K562 (cell line): ENCODE results near the gene RPL9. TPM values are rescaled to one million over a fixed set of nuclear protein-coding genes. Genes with fewer than 3 reads are reported as not detected.

ENCODE experiments used
- ATAC-seq: fragments of 200-7000 bp; cut with Tn5 transposase; 3 replicates; pipeline ENCODE4 v1.9.1; 2020; ENCODE audit warnings: moderate library complexity
- BruUV-seq: library from RNA; stranded (reverse); fragments of 400-500 nt; replicated peaks from 2 replicates; lab custom pipeline; 2021; lab: Mats Ljungman, UMichigan
- CTCF ChIA-PET: fragments of 300-600 bp; formaldehyde crosslinking; extraction: SDS; loops from one replicate; lab custom pipeline; 2021; ENCODE audit warnings: low intra/inter-chr PET ratio; lab: Yijun Ruan, JAX
- POLR2A ChIA-PET: fragments of 300-600, 350-650 bp; sonication (Branson Sonifier 250); formaldehyde crosslinking; extraction: SDS; loops from one replicate; lab custom pipeline; 2021; ENCODE audit warnings: antibody characterized with exemption, inconsistent platforms; lab: Yijun Ruan, JAX
- DNase-seq, 4 experiments: peaks; one replicate each; pipeline versions ENCODE4 v3.0.0 to v3.0.0-alpha.2; 2011 to 2018; ENCODE audit warnings: low spot score in 3 of 4, mixed read lengths in 3 of 4; ENCODE audit errors: extremely low read depth in 1 of 4
- FAIRE-seq: peaks from 2 replicates; lab custom pipeline; 2011; peaks lifted over from hg19 to GRCh38; lab: Jason Lieb, UNC
- H2AFZ ChIP-seq: 2 replicates; pipeline ENCODE4 v1.6.0; 2011; ENCODE audit warnings: low read depth, low read length, control low read depth, inconsistent platforms
- H3K27ac ChIP-seq: fragments of 200-600 bp; 3 replicates; pipeline ENCODE4 v1.8.0; 2011; ENCODE audit warnings: low read depth, mild to moderate bottlenecking, control low read depth, inconsistent platforms, low read length, moderate library complexity, mixed read lengths; ENCODE audit errors: extremely low read depth
- H3K27me3 ChIP-seq, 2 experiments: fragments of 300-600 bp in 1 of 2; 2 replicates in 1 of 2; 3 replicates in 1 of 2; pipeline versions ENCODE4 v1.6.0 to v1.8.0; 2011; ENCODE audit warnings: inconsistent platforms in 2 of 2, low read length in 2 of 2, mild to moderate bottlenecking in 1 of 2, mixed read lengths in 1 of 2, moderate library complexity in 1 of 2; ENCODE audit not compliant: control insufficient read depth in 2 of 2, insufficient read depth in 2 of 2
- H3K36me3 ChIP-seq: fragments of 300-600 bp; 3 replicates; pipeline ENCODE4 v1.8.0; 2011; ENCODE audit warnings: mild to moderate bottlenecking, low read length, inconsistent platforms; ENCODE audit not compliant: control insufficient read depth, insufficient read depth
- H3K4me1 ChIP-seq, 2 experiments: fragments of 200-600 bp in 1 of 2; replicated peaks in 1 of 2; 2 replicates in 1 of 2; 3 replicates in 1 of 2; pipeline versions ENCODE4 v1.5.1 to v1.8.0; 2011; ENCODE audit warnings: inconsistent platforms in 2 of 2, low read length in 2 of 2, mild to moderate bottlenecking in 1 of 2, mixed read lengths in 1 of 2, moderate library complexity in 1 of 2; ENCODE audit not compliant: control insufficient read depth in 2 of 2, insufficient read depth in 2 of 2
- H3K4me2 ChIP-seq: 2 replicates; pipeline ENCODE4 v1.6.1; 2011; ENCODE audit warnings: low read length, control low read depth, inconsistent platforms, mixed read lengths; ENCODE audit not compliant: insufficient read depth
- H3K4me3 ChIP-seq: fragments of 200-600 bp; sonication (generic), shearing (Covaris generic); 2 replicates; pipeline ENCODE4 v1.5.1; 2016; ENCODE audit warnings: control low read depth, inconsistent platforms
- H3K79me2 ChIP-seq: fragments of 200-600 bp; 3 replicates; pipeline ENCODE4 v1.8.0; 2011; ENCODE audit warnings: low read length, inconsistent platforms; ENCODE audit not compliant: control insufficient read depth, insufficient read depth
- H3K9ac ChIP-seq, 2 experiments: 2 replicates each; pipeline versions ENCODE4 v1.6.0 to v1.6.1; 2011; ENCODE audit warnings: low read depth in 2 of 2, low read length in 2 of 2, control low read depth in 1 of 2, inconsistent platforms in 1 of 2, mild to moderate bottlenecking in 1 of 2, mixed read lengths in 1 of 2; ENCODE audit not compliant: insufficient read depth in 1 of 2
- H3K9me1 ChIP-seq: one replicate; pipeline ENCODE4 v1.6.0; 2011; ENCODE audit warnings: inconsistent platforms, mild to moderate bottlenecking, low read length, moderate library complexity; ENCODE audit not compliant: control insufficient read depth, insufficient read depth
- H3K9me3 ChIP-seq: replicated peaks from 2 replicates; pipeline ENCODE4 v1.5.1; 2011; ENCODE audit warnings: low read depth, low read length, inconsistent platforms; ENCODE audit not compliant: control insufficient read depth, insufficient read depth
- H4K20me1 ChIP-seq: replicated peaks from 2 replicates; pipeline ENCODE4 v1.6.1; 2011; ENCODE audit warnings: low read length, inconsistent platforms, mixed read lengths; ENCODE audit not compliant: control insufficient read depth, insufficient read depth
- DACH1 ChIP-seq: fragments of 450-650 bp; IDR thresholded peaks from 2 replicates; pipeline ENCODE4 v1.6.1; 2018; ENCODE audit not compliant: partially characterized antibody
- DNMT1 ChIP-seq: fragments of 450-650 bp; IDR thresholded peaks from 2 replicates; pipeline ENCODE4 v1.6.1; 2016; ENCODE audit warnings: antibody characterized with exemption, mild to moderate bottlenecking
- GTF2E2 ChIP-seq: fragments of 200-800 bp; sonication (Bioruptor generic); IDR thresholded peaks from 2 replicates; pipeline ENCODE4 v1.6.1; 2016; ENCODE audit warnings: missing genetic modification characterization, missing compliant biosample characterization
- HDAC1 ChIP-seq, 2 experiments: fragments of 450-650 bp; IDR thresholded peaks; 2 replicates each; pipeline ENCODE4 v1.6.1; 2016 to 2017; ENCODE audit warnings: inconsistent platforms in 1 of 2, mild to moderate bottlenecking in 1 of 2, moderate library complexity in 1 of 2
- L3MBTL2 ChIP-seq: fragments of 450-650 bp; IDR thresholded peaks from 2 replicates; pipeline ENCODE4 v1.6.1; 2016; ENCODE audit warnings: mild to moderate bottlenecking, moderate library complexity
- MXI1 ChIP-seq: IDR thresholded peaks from 2 replicates; pipeline ENCODE4 v1.6.1; 2011; ENCODE audit warnings: low read depth, mild to moderate bottlenecking, improper control_type of control experiment, low read length
- NFE2L1 ChIP-seq: fragments of 450-650 bp; IDR thresholded peaks from 2 replicates; pipeline ENCODE4 v1.6.1; 2016; ENCODE audit warnings: missing genetic modification characterization, low read depth, mild to moderate bottlenecking, missing compliant biosample characterization, moderate library complexity, borderline replicate concordance
- RFX5 ChIP-seq: IDR thresholded peaks from 2 replicates; pipeline ENCODE4 v1.6.1; 2011; ENCODE audit warnings: low read depth, mild to moderate bottlenecking, improper control_type of control experiment, low read length
- SMC3 ChIP-seq: conservative IDR thresholded peaks from 2 replicates; pipeline ENCODE4 v1.6.1; 2011; ENCODE audit warnings: low read depth, low read length, improper control_type of control experiment; ENCODE audit not compliant: insufficient read depth
- TEAD4 ChIP-seq, 2 experiments: sonication (generic) in 1 of 2; formaldehyde crosslinking in 1 of 2; IDR thresholded peaks; 2 replicates each; pipeline versions ENCODE4 v1.6.1 to v1.8.0; 2012 to 2022; ENCODE audit warnings: borderline replicate concordance in 1 of 2, inconsistent platforms in 1 of 2, low read length in 1 of 2, mild to moderate bottlenecking in 1 of 2, missing genetic modification reagents in 1 of 2
- UBTF ChIP-seq, 2 experiments: IDR thresholded peaks; 2 replicates each; pipeline ENCODE4 v1.6.1; 2012; ENCODE audit warnings: improper control_type of control experiment in 2 of 2, low read depth in 2 of 2, low read length in 2 of 2, borderline replicate concordance in 1 of 2
- ZNF551 ChIP-seq: fragments of 250-450 bp; sonication (Bioruptor Pico); IDR thresholded peaks from 2 replicates; pipeline ENCODE4 v1.5.0; 2021; ENCODE audit warnings: mild to moderate bottlenecking, moderate library complexity
- ZNF586 ChIP-seq: fragments of 450-650 bp; formaldehyde crosslinking; conservative IDR thresholded peaks from 2 replicates; pipeline ENCODE4 v1.4.0; 2020; ENCODE audit warnings: mild to moderate bottlenecking, moderate library complexity
- WGBS: fragments of 100-300 bp; shearing (Covaris generic); methylation state at CpG from one replicate; pipeline ENCODE4 v1.1.6; 2016; ENCODE audit warnings: low coverage, mixed read lengths; ENCODE audit not compliant: insufficient coverage; ENCODE audit errors: missing lambda C conversion rate; 5-methylcytosine and 5-hydroxymethylcytosine counted together
- in situ Hi-C: fragments of 300-500 bp; cut with MboI; formaldehyde crosslinking; loops from 4 replicates; pipeline ENCODE4 v1.15.0; 2018; ENCODE audit warnings: inconsistent platforms, mixed read lengths
- intact Hi-C: fragments of 100-400 bp; cut with micrococcal nuclease; formaldehyde crosslinking; loops from 2 replicates; pipeline ENCODE4 v1.14.2; 2022
- polyA plus RNA-seq, 8 experiments: library from polyadenylated mRNA; depleted of rRNA in 4 of 8; stranded (reverse) in 5 of 8; unstranded in 3 of 8; fragments of >200 nt; fragmentation: Nextera tagmentation in 2 of 8; fragmentation: Illumina TruSeq in 1 of 8; extraction: Ambion mirVana in 2 of 8; extraction: Trizol in 1 of 8; gene quantifications; 2 replicates each; pipeline versions ENCODE4 v1.2.1 to v1.2.3, GENCODE V29; 2011 to 2014; ENCODE audit warnings: inconsistent platforms in 1 of 8, missing spikeins in 1 of 8
- total RNA-seq, 7 experiments: library from RNA; depleted of rRNA in 6 of 7; stranded (reverse); fragments of >200 nt in 6 of 7; fragmentation: Illumina TruSeq in 2 of 7; extraction: Trizol in 2 of 7; gene quantifications; 2 replicates each; pipeline versions ENCODE4 v1.2.1 to v1.2.3, GENCODE V29; 2011 to 2021; ENCODE audit warnings: low replicate concordance in 1 of 7

RPL9 gene
- total and polyA plus RNA-seq, 9 of the 15 experiments (the other 6 are each of a cell fraction or from before 2014, with no cell fraction given): 1,925 to 5,178 (median 3,033) TPM

- H3K4me1 ChIP-seq: peaks cover 0 to 9% of the 10 kb centered on the region in 2 experiments; a peak in 1 of 5 replicates
- no peak overlapping the region for H2AFZ ChIP-seq
- in situ Hi-C loops: no loop called here
- H3K9ac ChIP-seq: no peak overlapping the region
- BruUV-seq: no TSS peak
- peaks cover 0 to 6% of the 10 kb centered on the region in 2 experiments; a peak in 2 of 5 replicates for H3K27me3 ChIP-seq
- POLR2A ChIA-PET: interaction anchor here (1.1 kb wide), 1 partner anchor 9 kb away, joined by 3 read pairs; no protein-coding TSS in a partner anchor
- H3K4me3 ChIP-seq: no peak overlapping the region
- H3K36me3 ChIP-seq: no peaks in the 10 kb centered on the region
- H3K79me2 ChIP-seq: no peaks in the 10 kb centered on the region
- CTCF ChIA-PET: no interaction called here
- no peaks in the 10 kb centered on the region for H3K9me1 ChIP-seq
- no peak overlapping the region for H3K27ac ChIP-seq
- FAIRE-seq: no peak
- no peak for ATAC-seq
- no peaks in the 10 kb centered on the region for H4K20me1 ChIP-seq
- no peak for TF ChIP-seq GTF2E2
- TF ChIP-seq SMC3: no peak
- TF ChIP-seq RFX5: no peak
- TF ChIP-seq DACH1: no peak
- no peak for TF ChIP-seq L3MBTL2
- no peak for TF ChIP-seq HDAC1 (IDR thresholded peaks at IDR 0.05)
- TF ChIP-seq ZNF586 (CRISPR knock-in tag): no peak
- no peak for TF ChIP-seq NFE2L1 (tag)
- no peak for TF ChIP-seq UBTF (IDR thresholded peaks at IDR 0.05; ENCODE audit: borderline replicate concordance in 1 of 2, low read depth in 2 of 2, low read length in 2 of 2)
- TF ChIP-seq TEAD4 (IDR thresholded peaks at IDR 0.05; ENCODE audit: low read length): no peak
- no peak for TF ChIP-seq TEAD4 (CRISPR knock-in tag; IDR thresholded peaks at IDR 0.05; ENCODE audit: borderline replicate concordance)
- no peak for TF ChIP-seq DNMT1
- no peak for TF ChIP-seq ZNF551 (CRISPR knock-in tag)
- TF ChIP-seq MXI1: no peak
- intact Hi-C loops: no loop called here
- H3K9me3 ChIP-seq: no peaks in the 10 kb centered on the region
- DNase-seq: no peak
- 26% methylated on average over 4 of the region's 4 CpGs for WGBS
- no peak overlapping the region for H3K4me2 ChIP-seq
Observed at GRCh38 chr4:39442998-39443397, 15.7 kb downstream of the RPL9 start.
